Cardiac fibroblast (primary cell): ENCODE measurements around the gene CALD1.

Experiments
- DNase-seq, 2 donors: peaks; one replicate each; pipeline versions ENCODE4 v3.0.0 to v3.0.0-alpha.2; 2010; ENCODE audit warnings: low read depth in 2 of 2
- H3K4me3 ChIP-seq, 2 donors: replicated peaks in 1 of 2; 1 replicate in 1 of 2; 2 replicates in 1 of 2; pipeline ENCODE4 v1.5.1; 2011; ENCODE audit warnings: low read depth in 2 of 2, low read length in 2 of 2, mild to moderate bottlenecking in 2 of 2, moderate library complexity in 1 of 2
- CTCF ChIP-seq: IDR thresholded peaks from one replicate; pipeline ENCODE4 v1.5.1; 2011; ENCODE audit warnings: low read depth, mild to moderate bottlenecking, low read length, inconsistent platforms

Gene CALD1

GRCh38 chr7:134885967-134886352, 106.5 kb downstream of the CALD1 start:
- no peak for TF ChIP-seq CTCF
- H3K4me3 ChIP-seq = no peak overlapping the region
- peak; percentile 89 to 91 for DNase-seq

- no peak for TF ChIP-seq CTCF
- no peak overlapping the region for H3K4me3 ChIP-seq
- peak; percentile 70 to 87 for DNase-seq
Measured at GRCh38 chr7:134886353-134887057, 107.1 kb downstream of the CALD1 start.

- no peak for DNase-seq
- H3K4me3 ChIP-seq = no peak overlapping the region
- TF ChIP-seq CTCF = no peak
Measured at GRCh38 chr7:134887523-134887922, 108.1 kb downstream of the CALD1 start.

GRCh38 chr7:134888141-134888740, 108.8 kb downstream of the CALD1 start:
- TF ChIP-seq CTCF = no peak
- H3K4me3 ChIP-seq = no peak overlapping the region
- no peak for DNase-seq

GRCh38 chr7:134890246-134891240, 111.1 kb downstream of the CALD1 start:
- no peak for TF ChIP-seq CTCF
- DNase-seq = peak; percentile 66 to 71
- H3K4me3 ChIP-seq = peak overlapping the region; percentile 51 to 62

GRCh38 chr7:134891262-134891695, 111.8 kb downstream of the CALD1 start:
- H3K4me3 ChIP-seq = peak overlapping the region; percentile 51 to 62

More at GRCh38 chr7:134891262-134891695, 111.8 kb downstream of the CALD1 start:
- TF ChIP-seq CTCF = no peak
- peak; percentile 97 for DNase-seq
